ENCODE measurements around the gene MCF2L2. TPM values are rescaled to one million over a fixed set of nuclear protein-coding genes. Genes with fewer than 3 reads are reported as not detected.

Gene MCF2L2
- total and polyA plus RNA-seq, 2 experiments from 2014 or later: 6.7 to 14.6 TPM

DNA sequence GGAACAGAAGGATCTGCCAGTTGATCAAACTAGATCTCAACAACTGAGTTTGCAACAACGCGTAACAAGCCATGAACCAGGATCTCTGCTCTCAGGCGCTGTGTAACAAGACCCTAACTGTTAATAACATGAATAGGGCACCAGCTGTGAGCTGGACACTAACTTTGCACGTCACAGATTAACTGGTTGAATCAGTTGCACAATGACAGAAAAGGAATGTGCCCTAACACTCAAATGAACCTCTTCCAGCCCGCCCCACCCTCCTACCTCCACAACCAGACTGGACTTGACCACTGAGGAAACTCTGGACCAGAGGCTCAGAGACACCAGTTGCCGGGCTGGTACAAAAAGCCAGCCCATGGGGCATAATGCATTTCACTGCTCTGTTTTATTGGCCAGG lies 34.3 kb downstream of the MCF2L2 start:
- TF ChIP-seq CREB1 (CRISPR knock-in tag; IDR thresholded peaks at IDR 0.05; ENCODE audit: low read depth): no peak
- TF ChIP-seq POLR2AphosphoS5 (IDR thresholded peaks at IDR 0.05; ENCODE audit: low read depth): no peak
- TF ChIP-seq STAT1 (IDR thresholded peaks at IDR 0.05; ENCODE audit: unreplicated experiment): no peak
- no peak for TF ChIP-seq ZNF114 (CRISPR knock-in tag; IDR thresholded peaks at IDR 0.05)
- TF ChIP-seq ZNF462 (CRISPR knock-in tag; IDR thresholded peaks at IDR 0.05): no peak
- TF ChIP-seq REST (IDR thresholded peaks at IDR 0.05; ENCODE audit: unreplicated experiment): no peak
- TF ChIP-seq, protein P1, sequence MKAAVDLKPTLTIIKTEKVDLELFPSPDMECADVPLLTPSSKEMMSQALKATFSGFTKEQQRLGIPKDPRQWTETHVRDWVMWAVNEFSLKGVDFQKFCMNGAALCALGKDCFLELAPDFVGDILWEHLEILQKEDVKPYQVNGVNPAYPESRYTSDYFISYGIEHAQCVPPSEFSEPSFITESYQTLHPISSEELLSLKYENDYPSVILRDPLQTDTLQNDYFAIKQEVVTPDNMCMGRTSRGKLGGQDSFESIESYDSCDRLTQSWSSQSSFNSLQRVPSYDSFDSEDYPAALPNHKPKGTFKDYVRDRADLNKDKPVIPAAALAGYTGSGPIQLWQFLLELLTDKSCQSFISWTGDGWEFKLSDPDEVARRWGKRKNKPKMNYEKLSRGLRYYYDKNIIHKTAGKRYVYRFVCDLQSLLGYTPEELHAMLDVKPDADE (IDR thresholded peaks at IDR 0.05): no peak
- TF ChIP-seq JUNB (IDR thresholded peaks at IDR 0.05; ENCODE audit: unreplicated experiment): no peak
- TF ChIP-seq EZH2phosphoT487 (IDR thresholded peaks at IDR 0.05; ENCODE audit: unreplicated experiment): no peak
- TF ChIP-seq ZNF331 (CRISPR knock-in tag; IDR thresholded peaks at IDR 0.05; ENCODE audit: low read depth): no peak
- TF ChIP-seq, protein P2, sequence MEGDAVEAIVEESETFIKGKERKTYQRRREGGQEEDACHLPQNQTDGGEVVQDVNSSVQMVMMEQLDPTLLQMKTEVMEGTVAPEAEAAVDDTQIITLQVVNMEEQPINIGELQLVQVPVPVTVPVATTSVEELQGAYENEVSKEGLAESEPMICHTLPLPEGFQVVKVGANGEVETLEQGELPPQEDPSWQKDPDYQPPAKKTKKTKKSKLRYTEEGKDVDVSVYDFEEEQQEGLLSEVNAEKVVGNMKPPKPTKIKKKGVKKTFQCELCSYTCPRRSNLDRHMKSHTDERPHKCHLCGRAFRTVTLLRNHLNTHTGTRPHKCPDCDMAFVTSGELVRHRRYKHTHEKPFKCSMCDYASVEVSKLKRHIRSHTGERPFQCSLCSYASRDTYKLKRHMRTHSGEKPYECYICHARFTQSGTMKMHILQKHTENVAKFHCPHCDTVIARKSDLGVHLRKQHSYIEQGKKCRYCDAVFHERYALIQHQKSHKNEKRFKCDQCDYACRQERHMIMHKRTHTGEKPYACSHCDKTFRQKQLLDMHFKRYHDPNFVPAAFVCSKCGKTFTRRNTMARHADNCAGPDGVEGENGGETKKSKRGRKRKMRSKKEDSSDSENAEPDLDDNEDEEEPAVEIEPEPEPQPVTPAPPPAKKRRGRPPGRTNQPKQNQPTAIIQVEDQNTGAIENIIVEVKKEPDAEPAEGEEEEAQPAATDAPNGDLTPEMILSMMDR (conservative IDR thresholded peaks at IDR 0.05; ENCODE audit: low read depth in 2 of 2): no peak
- no peak for TF ChIP-seq EZH2 (IDR thresholded peaks at IDR 0.05; ENCODE audit: low read depth, unreplicated experiment)
- TF ChIP-seq NANOG (IDR thresholded peaks at IDR 0.05; ENCODE audit: borderline replicate concordance): no peak
- ATAC-seq: no peak
- Histone ChIP-seq H3K4me2 (no peak overlapping the region), H3K9me2 (ENCODE audit: insufficient read depth) (peaks cover 1% of the 10 kb centered on the region; the same call in 1 of the 2 replicates), H3K27me3 (ENCODE audit: insufficient read depth) (no peaks in the 10 kb centered on the region), H3K27ac (ENCODE audit: low read depth) (0 out of 2 replicates have a peak overlapping the region, but pooled peaks have one; percentile 30), H2AFZ (no peak overlapping the region), H4K20me1 (replicated peaks; ENCODE audit: insufficient read depth) (peaks cover 3% of the 10 kb centered on the region; the same call in 1 of the 2 replicates), H3K4me3 (no peak overlapping the region), H3K36me3 (ENCODE audit: insufficient read depth) (no peaks in the 10 kb centered on the region), H3F3A (replicated peaks; ENCODE audit: low read depth) (no peaks in the 10 kb centered on the region; the same call in 1 of the 2 replicates), H3K79me2 (replicated peaks; ENCODE audit: insufficient read depth) (peaks cover 27% of the 10 kb centered on the region), H3K4me1 (ENCODE audit: insufficient read depth) (peaks cover 29% of the 10 kb centered on the region)
- H3K27ac Mint-ChIP-seq: no peak overlapping the region
- peaks cover 3% of the 10 kb centered on the region for H3K27me3 Mint-ChIP-seq (ENCODE audit: insufficient read depth, low read depth, poor library complexity)
- no peak overlapping the region for H3K4me3 Mint-ChIP-seq
- H3K36me3 Mint-ChIP-seq (ENCODE audit: low read depth): no peaks in the 10 kb centered on the region
- DNase-seq (ENCODE audit: low spot score): no peak
- no peaks in the 10 kb centered on the region; the same call in 2 of the 3 replicates for H3K9me3 Mint-ChIP-seq
- H3K4me1 Mint-ChIP-seq: peaks cover 31% of the 10 kb centered on the region

All from GM23338 (cell line).